ENCODE measurements around the gene GFPT2. TPM values are rescaled to one million over a fixed set of nuclear protein-coding genes. Genes with fewer than 3 reads are reported as not detected.

Gene GFPT2
- total RNA-seq, 1 donor from 2014 or later, result 2.4 TPM

- no peak for DNase-seq (ENCODE audit: low read depth)
Measured at GRCh38 chr5:180341595-180341994, 11.5 kb downstream of the GFPT2 start.

GRCh38 chr5:180340856-180341255 is 12.3 kb downstream of the GFPT2 start:
- no peak for DNase-seq (ENCODE audit: low read depth)
- TF ChIP-seq CTCF (conservative IDR thresholded peaks at IDR 0.05; ENCODE audit: low read depth, low read length), result no peak
- no peak overlapping the region for H3K4me3 ChIP-seq (ENCODE audit: low read depth, low read length)

More at GRCh38 chr5:180341595-180341994, 11.5 kb downstream of the GFPT2 start:
- no peak overlapping the region for H3K4me3 ChIP-seq (ENCODE audit: low read depth, low read length)
- TF ChIP-seq CTCF (conservative IDR thresholded peaks at IDR 0.05; ENCODE audit: low read depth, low read length), result no peak

GRCh38 chr5:180339583-180340183 is 13.5 kb downstream of the GFPT2 start:
- no peak for TF ChIP-seq CTCF (conservative IDR thresholded peaks at IDR 0.05; ENCODE audit: low read depth, low read length)
- no peak overlapping the region for H3K4me3 ChIP-seq (ENCODE audit: low read depth, low read length)
- DNase-seq (ENCODE audit: low read depth), result no peak

- no peak for DNase-seq (ENCODE audit: low read depth)
- H3K4me3 ChIP-seq (ENCODE audit: low read depth, low read length), result no peak overlapping the region
- TF ChIP-seq CTCF (conservative IDR thresholded peaks at IDR 0.05; ENCODE audit: low read depth, low read length), result no peak
Measured at GRCh38 chr5:180338001-180338707, 15.0 kb downstream of the GFPT2 start.

GRCh38 chr5:180336234-180337020 is 16.7 kb downstream of the GFPT2 start:
- no peak for TF ChIP-seq CTCF (conservative IDR thresholded peaks at IDR 0.05; ENCODE audit: low read depth, low read length)
- H3K4me3 ChIP-seq (ENCODE audit: low read depth, low read length), result no peak overlapping the region
- DNase-seq (ENCODE audit: low read depth), result no peak

- DNase-seq (ENCODE audit: low read depth), result no peak
- H3K4me3 ChIP-seq (ENCODE audit: low read depth, low read length), result no peak overlapping the region
- no peak for TF ChIP-seq CTCF (conservative IDR thresholded peaks at IDR 0.05; ENCODE audit: low read depth, low read length)
Measured at GRCh38 chr5:180335614-180336233, 17.4 kb downstream of the GFPT2 start.

Data from epithelial cell of proximal tubule (primary cell).